Measurements from ENCODE around the gene DAAM2. TPM values are rescaled to one million over a fixed set of nuclear protein-coding genes. Genes with fewer than 3 reads are reported as not detected.

DAAM2 gene
- polyA plus RNA-seq (2012; rRNA removed) = 0.20 and 0.23 TPM in 2 replicates
- polyA plus RNA-seq (2012; cell fraction: cytosol; rRNA removed) = 0.13 and 0.25 TPM in 2 replicates
- 0.32 and 0.40 TPM in 2 replicates for polyA plus RNA-seq (2012; cell fraction: nucleus; rRNA removed)

DNA sequence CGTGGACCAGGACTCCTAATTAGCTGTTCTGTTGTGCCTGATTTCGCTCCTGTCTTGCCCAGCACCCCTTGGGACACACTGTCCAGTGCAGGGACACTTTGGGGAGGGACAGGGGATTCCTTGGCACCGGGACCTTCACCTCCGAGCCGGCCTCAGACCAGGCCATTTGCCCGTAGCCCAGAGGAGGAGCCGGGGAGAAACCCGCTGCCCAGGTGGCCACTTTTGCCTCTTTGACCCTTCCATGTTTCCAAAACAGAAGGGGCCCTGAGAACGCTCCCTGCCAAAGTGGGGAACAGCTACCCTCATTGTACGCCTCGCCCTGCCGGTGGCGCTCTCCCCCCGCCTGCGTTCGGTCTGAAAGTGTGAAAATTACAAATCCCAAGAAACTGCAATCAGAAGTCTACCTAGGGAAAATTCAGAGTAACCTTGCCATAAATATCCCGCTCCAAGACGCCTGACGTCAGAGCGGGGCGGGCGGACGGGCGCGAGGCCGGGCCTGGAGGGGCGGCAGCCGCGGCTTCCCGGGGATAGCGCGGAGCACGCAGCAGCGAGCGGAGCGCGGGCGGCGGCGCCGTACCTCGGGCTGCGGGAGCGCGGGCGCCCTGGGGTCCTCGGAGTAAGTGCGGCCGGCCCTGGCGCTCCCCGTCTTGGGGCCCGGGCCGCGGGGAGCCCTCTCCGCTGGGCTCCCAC is at the start of gene DAAM2:
DAAM2 (plus strand) TSS at position 527 of the 690 bp plus-strand sequence. CDS start 63,927 bp downstream, outside the sequence.
- Histone ChIP-seq H3K4me3 (ENCODE audit: low read depth in 2 of 2, low read length in 1 of 2) (peak within 1 kb of the TSS; percentile 48 to 60), H3K9me2 (no peaks in the 10 kb centered on the region), H3K4me2 (peak within 1 kb of the TSS; percentile 81), H3K79me2 (ENCODE audit: insufficient read depth) (no peaks in the 10 kb centered on the region), H2AFZ (ENCODE audit: low read depth) (no peak within 1 kb of the TSS; the same call in 1 of the 2 replicates), H3K9ac (no peak within 1 kb of the TSS), H3K27me3 (ENCODE audit: insufficient read depth) (peaks cover 5% of the 10 kb centered on the region), H4K20me1 (ENCODE audit: insufficient read depth) (no peaks in the 10 kb centered on the region), H3K36me3 (replicated peaks in 1 of 2; ENCODE audit: control insufficient read depth in 1 of 2, insufficient read depth in 2 of 2, low read length in 1 of 2) (no peaks in the 10 kb centered on the region), H3F3A (replicated peaks; ENCODE audit: insufficient read depth) (no peaks in the 10 kb centered on the region), H3K9me3 (no peaks in the 10 kb centered on the region), H3K4me1 (ENCODE audit: control insufficient read depth in 1 of 2, insufficient read depth in 2 of 2, low read depth in 1 of 2, low read length in 1 of 2) (peaks cover 0 to 15% of the 10 kb centered on the region in 2 experiments; a peak in 2 of 4 replicates), H3K27ac (ENCODE audit: low read depth in 2 of 2, low read length in 1 of 2) (no peak within 1 kb of the TSS; a peak in 1 of 4 replicates)
- TF ChIP-seq MEF2A (IDR thresholded peaks at IDR 0.05; ENCODE audit: borderline replicate concordance, low read depth) = no peak
- no peak for TF ChIP-seq POLR2AphosphoS5 (IDR thresholded peaks at IDR 0.05; ENCODE audit: low read depth, low read length)
- TF ChIP-seq, protein P1, sequence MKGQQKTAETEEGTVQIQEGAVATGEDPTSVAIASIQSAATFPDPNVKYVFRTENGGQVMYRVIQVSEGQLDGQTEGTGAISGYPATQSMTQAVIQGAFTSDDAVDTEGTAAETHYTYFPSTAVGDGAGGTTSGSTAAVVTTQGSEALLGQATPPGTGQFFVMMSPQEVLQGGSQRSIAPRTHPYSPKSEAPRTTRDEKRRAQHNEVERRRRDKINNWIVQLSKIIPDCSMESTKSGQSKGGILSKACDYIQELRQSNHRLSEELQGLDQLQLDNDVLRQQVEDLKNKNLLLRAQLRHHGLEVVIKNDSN (IDR thresholded peaks at IDR 0.05; ENCODE audit: borderline replicate concordance, low read depth) = no peak
- TF ChIP-seq RXRA (IDR thresholded peaks at IDR 0.05; ENCODE audit: borderline replicate concordance, low read depth) = no peak
- TF ChIP-seq, protein P2, sequence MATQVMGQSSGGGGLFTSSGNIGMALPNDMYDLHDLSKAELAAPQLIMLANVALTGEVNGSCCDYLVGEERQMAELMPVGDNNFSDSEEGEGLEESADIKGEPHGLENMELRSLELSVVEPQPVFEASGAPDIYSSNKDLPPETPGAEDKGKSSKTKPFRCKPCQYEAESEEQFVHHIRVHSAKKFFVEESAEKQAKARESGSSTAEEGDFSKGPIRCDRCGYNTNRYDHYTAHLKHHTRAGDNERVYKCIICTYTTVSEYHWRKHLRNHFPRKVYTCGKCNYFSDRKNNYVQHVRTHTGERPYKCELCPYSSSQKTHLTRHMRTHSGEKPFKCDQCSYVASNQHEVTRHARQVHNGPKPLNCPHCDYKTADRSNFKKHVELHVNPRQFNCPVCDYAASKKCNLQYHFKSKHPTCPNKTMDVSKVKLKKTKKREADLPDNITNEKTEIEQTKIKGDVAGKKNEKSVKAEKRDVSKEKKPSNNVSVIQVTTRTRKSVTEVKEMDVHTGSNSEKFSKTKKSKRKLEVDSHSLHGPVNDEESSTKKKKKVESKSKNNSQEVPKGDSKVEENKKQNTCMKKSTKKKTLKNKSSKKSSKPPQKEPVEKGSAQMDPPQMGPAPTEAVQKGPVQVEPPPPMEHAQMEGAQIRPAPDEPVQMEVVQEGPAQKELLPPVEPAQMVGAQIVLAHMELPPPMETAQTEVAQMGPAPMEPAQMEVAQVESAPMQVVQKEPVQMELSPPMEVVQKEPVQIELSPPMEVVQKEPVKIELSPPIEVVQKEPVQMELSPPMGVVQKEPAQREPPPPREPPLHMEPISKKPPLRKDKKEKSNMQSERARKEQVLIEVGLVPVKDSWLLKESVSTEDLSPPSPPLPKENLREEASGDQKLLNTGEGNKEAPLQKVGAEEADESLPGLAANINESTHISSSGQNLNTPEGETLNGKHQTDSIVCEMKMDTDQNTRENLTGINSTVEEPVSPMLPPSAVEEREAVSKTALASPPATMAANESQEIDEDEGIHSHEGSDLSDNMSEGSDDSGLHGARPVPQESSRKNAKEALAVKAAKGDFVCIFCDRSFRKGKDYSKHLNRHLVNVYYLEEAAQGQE (IDR thresholded peaks at IDR 0.05; ENCODE audit: low read depth, low read length) = no peak
- TF ChIP-seq RAD21 (IDR thresholded peaks at IDR 0.05; ENCODE audit: low read length) = 0 out of 2 replicates have a peak, but pooled peaks have one; percentile 13
- TF ChIP-seq GATA2 (CRISPR knock-in tag; IDR thresholded peaks at IDR 0.05) = no peak
- TF ChIP-seq GABPA (IDR thresholded peaks at IDR 0.05; ENCODE audit: low read depth) = no peak
- TF ChIP-seq NRF1 (IDR thresholded peaks at IDR 0.05; ENCODE audit: low read depth, low read length) = no peak
- 17% methylated on average over 17 of the region's 55 CpGs for WGBS (ENCODE audit: low lambda C conversion rate)
- CTCF ChIA-PET = interaction anchor here (0.6 to 2.5 kb wide), 13 partner anchors 10 to 1199 kb away, joined by 3 to 11 read pairs (median 3); no protein-coding TSS in a partner anchor
- peak; percentile 81 for DNase-seq
- POLR2A ChIA-PET = no interaction called here

DNA sequence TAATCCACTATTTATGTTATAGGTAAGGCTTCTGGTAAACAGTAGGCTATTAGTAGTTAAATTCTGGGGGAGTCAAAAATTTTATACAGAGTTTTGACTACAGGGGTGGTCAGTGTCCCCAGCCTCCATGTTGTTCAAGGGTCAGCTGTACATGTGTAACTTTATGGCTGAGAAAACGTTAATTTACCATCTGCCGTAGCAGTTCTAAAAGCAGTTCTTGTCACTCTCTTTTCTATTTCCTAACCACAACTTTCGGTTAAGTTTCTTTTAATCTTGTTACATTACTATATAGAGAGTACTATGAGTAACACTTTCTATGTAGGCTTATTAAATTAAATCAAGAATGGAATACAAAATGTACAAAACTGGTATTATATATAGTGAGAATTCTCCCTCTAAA is 45.4 kb upstream of the DAAM2 start:
- DNase-seq = no peak
- POLR2A ChIA-PET = no interaction called here
- no peak overlapping the region for H3K27ac ChIP-seq (ENCODE audit: low read depth in 2 of 2, low read length in 1 of 2)
- no peaks in the 10 kb centered on the region for H3K9me3 ChIP-seq
- TF ChIP-seq RAD21 (IDR thresholded peaks at IDR 0.05; ENCODE audit: low read length) (no peak), JUND (IDR thresholded peaks at IDR 0.05) (no peak), RXRA (IDR thresholded peaks at IDR 0.05; ENCODE audit: borderline replicate concordance, low read depth) (no peak), SMC3 (IDR thresholded peaks at IDR 0.05; ENCODE audit: low read depth, low read length) (no peak), CHD2 (IDR thresholded peaks at IDR 0.05; ENCODE audit: low read length, partially characterized antibody) (no peak), TEAD4 (IDR thresholded peaks at IDR 0.05; ENCODE audit: borderline replicate concordance, insufficient read depth) (no peak), POLR2AphosphoS5 (IDR thresholded peaks at IDR 0.05; ENCODE audit: low read depth, low read length) (no peak), FOSL2 (IDR thresholded peaks at IDR 0.05; ENCODE audit: borderline replicate concordance, low read depth) (no peak), RFX5 (IDR thresholded peaks at IDR 0.05; ENCODE audit: low read length) (no peak), EP300 (IDR thresholded peaks at IDR 0.05; ENCODE audit: borderline replicate concordance in 1 of 2, low read depth in 1 of 2, low read length in 1 of 2) (no peak)
- TF ChIP-seq, protein P3, sequence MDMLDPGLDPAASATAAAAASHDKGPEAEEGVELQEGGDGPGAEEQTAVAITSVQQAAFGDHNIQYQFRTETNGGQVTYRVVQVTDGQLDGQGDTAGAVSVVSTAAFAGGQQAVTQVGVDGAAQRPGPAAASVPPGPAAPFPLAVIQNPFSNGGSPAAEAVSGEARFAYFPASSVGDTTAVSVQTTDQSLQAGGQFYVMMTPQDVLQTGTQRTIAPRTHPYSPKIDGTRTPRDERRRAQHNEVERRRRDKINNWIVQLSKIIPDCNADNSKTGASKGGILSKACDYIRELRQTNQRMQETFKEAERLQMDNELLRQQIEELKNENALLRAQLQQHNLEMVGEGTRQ (IDR thresholded peaks at IDR 0.05; ENCODE audit: borderline replicate concordance, low read depth, low read length) = no peak
- TF ChIP-seq, protein P4, sequence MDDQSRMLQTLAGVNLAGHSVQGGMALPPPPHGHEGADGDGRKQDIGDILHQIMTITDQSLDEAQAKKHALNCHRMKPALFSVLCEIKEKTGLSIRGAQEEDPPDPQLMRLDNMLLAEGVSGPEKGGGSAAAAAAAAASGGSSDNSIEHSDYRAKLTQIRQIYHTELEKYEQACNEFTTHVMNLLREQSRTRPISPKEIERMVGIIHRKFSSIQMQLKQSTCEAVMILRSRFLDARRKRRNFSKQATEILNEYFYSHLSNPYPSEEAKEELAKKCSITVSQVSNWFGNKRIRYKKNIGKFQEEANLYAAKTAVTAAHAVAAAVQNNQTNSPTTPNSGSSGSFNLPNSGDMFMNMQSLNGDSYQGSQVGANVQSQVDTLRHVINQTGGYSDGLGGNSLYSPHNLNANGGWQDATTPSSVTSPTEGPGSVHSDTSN (IDR thresholded peaks at IDR 0.05) = no peak
- H3K9me2 ChIP-seq = no peaks in the 10 kb centered on the region
- no peaks in the 10 kb centered on the region for H3K36me3 ChIP-seq (replicated peaks in 1 of 2; ENCODE audit: control insufficient read depth in 1 of 2, insufficient read depth in 2 of 2, low read length in 1 of 2)
- no peaks in the 10 kb centered on the region for H3K79me2 ChIP-seq (ENCODE audit: insufficient read depth)
- H3K9ac ChIP-seq = no peak overlapping the region
- no peaks in the 10 kb centered on the region for H3F3A ChIP-seq (replicated peaks; ENCODE audit: insufficient read depth)
- CTCF ChIA-PET = no interaction called here
- H3K27me3 ChIP-seq (ENCODE audit: insufficient read depth) = no peaks in the 10 kb centered on the region
- H4K20me1 ChIP-seq (ENCODE audit: insufficient read depth) = no peaks in the 10 kb centered on the region
- H3K4me2 ChIP-seq = no peak overlapping the region
- WGBS (ENCODE audit: low lambda C conversion rate) = 41% methylated on average over 3 of the region's 3 CpGs
- H3K4me1 ChIP-seq (ENCODE audit: control insufficient read depth in 1 of 2, insufficient read depth in 2 of 2, low read depth in 1 of 2, low read length in 1 of 2) = no peaks in the 10 kb centered on the region
- no peak overlapping the region for H2AFZ ChIP-seq (ENCODE audit: low read depth)
- no peak overlapping the region for H3K4me3 ChIP-seq (ENCODE audit: low read depth in 2 of 2, low read length in 1 of 2)
